Hepatocyte (in vitro differentiated cells): ENCODE measurements around the gene DMBX1. TPM values are rescaled to one million over a fixed set of nuclear protein-coding genes. Genes with fewer than 3 reads are reported as not detected.

ENCODE experiments used
- DNase-seq: peaks from one replicate; pipeline ENCODE4 v3.0.0-alpha.2; 2016; ENCODE audit warnings: low spot score
- H2AFZ ChIP-seq: fragments of 200-600 bp; sonication (generic); 2 replicates; pipeline ENCODE4 v1.6.0; 2016; ENCODE audit warnings: antibody characterized with exemption, mild to moderate bottlenecking
- H3K27ac ChIP-seq: fragments of 200-600 bp; sonication (generic); 2 replicates; pipeline ENCODE4 v1.5.1; 2016; ENCODE audit warnings: mild to moderate bottlenecking
- H3K27me3 ChIP-seq: fragments of 200-600 bp; sonication (generic); 2 replicates; pipeline ENCODE4 v1.6.1; 2016
- H3K36me3 ChIP-seq: fragments of 200-600 bp; sonication (generic); replicated peaks from 2 replicates; pipeline ENCODE4 v1.5.1; 2016; ENCODE audit warnings: low read depth; ENCODE audit not compliant: insufficient read depth
- H3K4me1 ChIP-seq: fragments of 200-600 bp; sonication (generic); 2 replicates; pipeline ENCODE4 v1.5.1; 2016; ENCODE audit warnings: mild to moderate bottlenecking, moderate library complexity; ENCODE audit not compliant: insufficient read depth
- H3K4me2 ChIP-seq: fragments of 200-600 bp; sonication (generic); 2 replicates; pipeline ENCODE4 v1.6.0; 2016
- H3K4me3 ChIP-seq: fragments of 200-600 bp; sonication (generic); 2 replicates; pipeline ENCODE4 v1.5.1; 2016; ENCODE audit warnings: mild to moderate bottlenecking
- H3K79me2 ChIP-seq: fragments of 200-600 bp; sonication (generic); 2 replicates; pipeline ENCODE4 v1.6.0; 2017; ENCODE audit warnings: mild to moderate bottlenecking
- H3K9me2 ChIP-seq: fragments of 200-600 bp; sonication (generic); replicated peaks from 2 replicates; pipeline ENCODE4 v1.6.0; 2017; ENCODE audit warnings: mild to moderate bottlenecking; ENCODE audit not compliant: insufficient read depth
- H3K9me3 ChIP-seq: fragments of 200-600 bp; sonication (generic); 2 replicates; pipeline ENCODE4 v1.5.1; 2016; ENCODE audit warnings: low read depth, mild to moderate bottlenecking
- H4K20me1 ChIP-seq: fragments of 200-600 bp; sonication (generic); 2 replicates; pipeline ENCODE4 v1.6.0; 2016; ENCODE audit warnings: mild to moderate bottlenecking; ENCODE audit not compliant: insufficient read depth, poor library complexity, severe bottlenecking
- EZH2 ChIP-seq: fragments of 200-600 bp; sonication (generic); IDR thresholded peaks from 2 replicates; pipeline ENCODE4 v1.6.1; 2016; ENCODE audit warnings: antibody characterized with exemption, mild to moderate bottlenecking, borderline replicate concordance
- EZH2phosphoT487 ChIP-seq: fragments of 200-600 bp; sonication (generic); IDR thresholded peaks from one replicate; pipeline ENCODE4 v1.6.1; 2018; ENCODE audit warnings: antibody characterized with exemption, mild to moderate bottlenecking, low read depth, moderate library complexity; ENCODE audit not compliant: unreplicated experiment, severe bottlenecking
- WGBS: methylation state at CpG from one replicate; pipeline ENCODE4 v1.1.6; 2016; ENCODE audit warnings: low lambda C conversion rate; ENCODE audit errors: missing lambda C conversion rate; 5-methylcytosine and 5-hydroxymethylcytosine counted together
- polyA plus RNA-seq: library from polyadenylated mRNA; unstranded; fragments of >200 nt; fragmentation: Nextera tagmentation; extraction: Ambion mirVana; gene quantifications from 2 replicates; pipeline ENCODE4 v1.2.1, GENCODE V29; 2016
- total RNA-seq: library from RNA; depleted of rRNA; stranded (reverse); fragments of >200 nt; gene quantifications from 2 replicates; pipeline ENCODE4 v1.2.3, GENCODE V29; 2014
- TF ChIP-seq, protein P1 (sequence below): fragments of 200-600 bp; sonication (generic); IDR thresholded peaks from 2 replicates; pipeline ENCODE4 v1.5.1; 2016; ENCODE audit warnings: antibody characterized with exemption, mild to moderate bottlenecking; ENCODE audit not compliant: poor library complexity

The DMBX1 gene
- total and polyA plus RNA-seq, 2 experiments from 2014 or later = not detected

DNA sequence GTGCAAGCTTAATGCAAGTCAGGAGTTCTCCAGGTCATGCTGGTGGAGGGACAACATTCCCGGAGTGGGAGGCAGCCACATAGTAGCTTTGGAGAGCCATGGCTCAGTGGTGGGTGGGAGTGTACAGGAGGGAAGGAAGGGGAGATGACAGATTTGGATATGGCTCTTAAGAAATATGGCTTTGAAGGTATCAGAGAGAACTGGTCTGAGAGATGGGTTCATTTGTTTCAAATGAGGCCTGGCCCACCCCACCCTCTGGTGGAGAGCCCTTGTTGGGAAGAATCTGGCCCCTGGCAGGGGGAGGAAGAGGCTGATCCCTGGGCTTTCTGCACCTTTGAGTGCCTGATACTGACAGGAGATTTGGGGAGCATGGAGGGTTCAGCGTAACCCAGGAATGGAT is 6.1 kb downstream of the DMBX1 start:
- no peaks in the 10 kb centered on the region for H3K79me2 ChIP-seq
- H3K4me1 ChIP-seq = no peaks in the 10 kb centered on the region
- H3K27ac ChIP-seq = no peak overlapping the region
- DNase-seq = no peak
- H2AFZ ChIP-seq = no peak overlapping the region
- H3K9me2 ChIP-seq = no peaks in the 10 kb centered on the region
- WGBS = 97% methylated on average over 2 of the region's 2 CpGs
- no peaks in the 10 kb centered on the region for H4K20me1 ChIP-seq
- no peak overlapping the region for H3K4me2 ChIP-seq
- peaks cover 67% of the 10 kb centered on the region for H3K27me3 ChIP-seq
- no peaks in the 10 kb centered on the region for H3K36me3 ChIP-seq
- TF ChIP-seq EZH2phosphoT487 (no peak), EZH2 (no peak)
- TF ChIP-seq, protein P1, sequence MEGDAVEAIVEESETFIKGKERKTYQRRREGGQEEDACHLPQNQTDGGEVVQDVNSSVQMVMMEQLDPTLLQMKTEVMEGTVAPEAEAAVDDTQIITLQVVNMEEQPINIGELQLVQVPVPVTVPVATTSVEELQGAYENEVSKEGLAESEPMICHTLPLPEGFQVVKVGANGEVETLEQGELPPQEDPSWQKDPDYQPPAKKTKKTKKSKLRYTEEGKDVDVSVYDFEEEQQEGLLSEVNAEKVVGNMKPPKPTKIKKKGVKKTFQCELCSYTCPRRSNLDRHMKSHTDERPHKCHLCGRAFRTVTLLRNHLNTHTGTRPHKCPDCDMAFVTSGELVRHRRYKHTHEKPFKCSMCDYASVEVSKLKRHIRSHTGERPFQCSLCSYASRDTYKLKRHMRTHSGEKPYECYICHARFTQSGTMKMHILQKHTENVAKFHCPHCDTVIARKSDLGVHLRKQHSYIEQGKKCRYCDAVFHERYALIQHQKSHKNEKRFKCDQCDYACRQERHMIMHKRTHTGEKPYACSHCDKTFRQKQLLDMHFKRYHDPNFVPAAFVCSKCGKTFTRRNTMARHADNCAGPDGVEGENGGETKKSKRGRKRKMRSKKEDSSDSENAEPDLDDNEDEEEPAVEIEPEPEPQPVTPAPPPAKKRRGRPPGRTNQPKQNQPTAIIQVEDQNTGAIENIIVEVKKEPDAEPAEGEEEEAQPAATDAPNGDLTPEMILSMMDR = no peak
- H3K4me3 ChIP-seq = no peak overlapping the region
- no peaks in the 10 kb centered on the region for H3K9me3 ChIP-seq

DNA sequence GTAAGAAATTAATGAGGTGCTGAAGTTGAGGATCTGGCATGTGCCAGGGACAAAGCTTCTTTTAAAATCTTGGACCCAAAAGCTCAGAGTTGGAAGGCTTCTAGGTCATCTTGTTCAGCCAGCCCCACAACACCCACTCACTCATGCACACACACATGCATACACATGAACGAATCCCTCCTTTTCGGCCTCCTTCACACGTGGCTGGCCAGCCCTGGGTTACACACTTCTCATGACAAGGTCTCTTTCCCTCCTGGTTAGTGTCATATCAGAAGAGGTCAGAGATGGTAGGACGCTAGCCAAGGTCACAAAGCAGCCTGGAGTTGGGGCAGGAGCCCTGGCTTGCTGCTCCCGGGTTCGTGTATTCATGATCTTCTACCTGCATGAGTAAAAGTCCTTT is 6.9 kb downstream of the DMBX1 start:
- H3K36me3 ChIP-seq = no peaks in the 10 kb centered on the region
- no peak overlapping the region for H3K4me2 ChIP-seq
- H3K9me3 ChIP-seq = no peaks in the 10 kb centered on the region
- DNase-seq = no peak
- no peaks in the 10 kb centered on the region for H3K79me2 ChIP-seq
- no peak overlapping the region for H3K27ac ChIP-seq
- TF ChIP-seq, protein P1 = no peak
- TF ChIP-seq EZH2phosphoT487 (no peak), EZH2 (no peak)
- H3K4me3 ChIP-seq = no peak overlapping the region
- no peaks in the 10 kb centered on the region for H4K20me1 ChIP-seq
- no peaks in the 10 kb centered on the region for H3K4me1 ChIP-seq
- H3K9me2 ChIP-seq = no peaks in the 10 kb centered on the region
- 79% methylated on average over 6 of the region's 6 CpGs for WGBS
- H2AFZ ChIP-seq = no peak overlapping the region
- H3K27me3 ChIP-seq = peaks cover 64% of the 10 kb centered on the region

DNA sequence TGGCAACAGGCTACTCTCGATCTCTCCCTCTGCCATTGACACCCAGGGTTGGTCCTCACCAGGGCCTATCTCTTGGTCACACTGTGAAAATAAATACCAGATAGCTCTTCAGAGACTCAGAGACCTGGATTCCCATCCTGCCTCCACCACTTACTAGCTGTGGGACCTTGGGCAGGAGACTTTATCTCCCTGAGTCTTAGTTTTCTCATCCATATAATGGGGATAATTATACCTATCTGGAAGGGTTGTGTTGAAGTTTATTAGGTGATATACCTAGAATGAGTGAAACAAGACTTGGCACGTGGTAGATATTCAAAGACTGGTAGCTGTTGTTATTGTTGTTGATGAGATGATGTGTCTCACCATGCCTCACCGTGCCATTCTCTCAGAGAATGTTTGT is 7.4 kb downstream of the DMBX1 start:
- no peak overlapping the region for H3K4me2 ChIP-seq
- WGBS = 71% methylated on average over 3 of the region's 3 CpGs
- no peaks in the 10 kb centered on the region for H3K4me1 ChIP-seq
- H3K9me2 ChIP-seq = no peaks in the 10 kb centered on the region
- no peak for DNase-seq
- no peaks in the 10 kb centered on the region for H3K79me2 ChIP-seq
- H2AFZ ChIP-seq = no peak overlapping the region
- H3K9me3 ChIP-seq = no peaks in the 10 kb centered on the region
- H3K4me3 ChIP-seq = no peak overlapping the region
- H4K20me1 ChIP-seq = no peaks in the 10 kb centered on the region
- TF ChIP-seq EZH2 (no peak), EZH2phosphoT487 (no peak)
- TF ChIP-seq, protein P1 = no peak
- H3K27me3 ChIP-seq = peaks cover 64% of the 10 kb centered on the region
- no peak overlapping the region for H3K27ac ChIP-seq
- H3K36me3 ChIP-seq = no peaks in the 10 kb centered on the region

DNA sequence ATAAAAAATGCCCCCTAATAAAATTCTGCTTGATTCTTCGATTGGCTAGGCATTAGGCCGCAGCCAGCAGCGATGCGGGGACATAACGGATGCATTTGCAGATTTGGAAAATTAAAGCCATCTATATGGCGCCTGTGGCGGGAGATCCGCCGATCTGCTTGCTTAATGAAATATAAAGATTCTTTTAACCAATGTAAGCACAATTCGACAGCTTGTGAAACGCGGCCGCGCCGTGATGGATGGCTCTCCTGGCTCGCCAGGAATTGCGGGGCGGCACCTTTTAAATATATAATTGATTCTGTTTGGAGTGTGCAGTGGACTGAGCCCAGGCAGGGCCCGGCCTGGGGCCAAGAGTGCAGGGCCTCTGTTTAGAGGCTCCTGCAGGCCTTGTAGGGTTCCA is 8.0 kb downstream of the DMBX1 start:
- no peaks in the 10 kb centered on the region for H3K9me3 ChIP-seq
- 92% methylated on average over 19 of the region's 19 CpGs for WGBS
- no peak overlapping the region for H3K4me3 ChIP-seq
- no peaks in the 10 kb centered on the region for H3K36me3 ChIP-seq
- H3K4me2 ChIP-seq = no peak overlapping the region
- no peak for DNase-seq
- no peaks in the 10 kb centered on the region for H4K20me1 ChIP-seq
- no peaks in the 10 kb centered on the region for H3K4me1 ChIP-seq
- H3K9me2 ChIP-seq = no peaks in the 10 kb centered on the region
- no peak overlapping the region for H3K27ac ChIP-seq
- TF ChIP-seq EZH2 = no peak
- TF ChIP-seq EZH2phosphoT487 = no peak
- TF ChIP-seq, protein P1 = no peak
- H3K79me2 ChIP-seq = no peaks in the 10 kb centered on the region
- peaks cover 64% of the 10 kb centered on the region for H3K27me3 ChIP-seq
- H2AFZ ChIP-seq = no peak overlapping the region
